GM21367 (cell line): Measurements from ENCODE around the gene ZFHX3.
"Not testable (repeated sequence)": the region's sequence is repeated elsewhere in the genome, so short reads cannot be mapped to it uniquely, and the experiment has no call there.

ENCODE experiments used
- ATAC-seq: cut with Tn5 transposase; IDR thresholded peaks from one replicate; pipeline ENCODE4 v1.9.1; 2021; ENCODE audit not compliant: unreplicated experiment

The ZFHX3 gene

GRCh38 chr16:73024571-73025105, 23.3 kb downstream of the ZFHX3 start:
- no peak for ATAC-seq

- ATAC-seq, result no peak
These were observed 24.0 kb downstream of the ZFHX3 start for GRCh38 chr16:73023752-73024570.

GRCh38 chr16:73023320-73023719, 24.6 kb downstream of the ZFHX3 start:
- no peak for ATAC-seq

- ATAC-seq, result no peak
These were observed 25.4 kb downstream of the ZFHX3 start for GRCh38 chr16:73022534-73022933.

GRCh38 chr16:73021866-73022495, 25.9 kb downstream of the ZFHX3 start:
- ATAC-seq, result no peak

- ATAC-seq, result no peak
These were observed 27.5 kb downstream of the ZFHX3 start for GRCh38 chr16:73020409-73020884.

- ATAC-seq, result no peak
These were observed 28.2 kb downstream of the ZFHX3 start for GRCh38 chr16:73019457-73020362.

GRCh38 chr16:73018821-73019456, 29.0 kb downstream of the ZFHX3 start:
- ATAC-seq, result no peak

- ATAC-seq, result no peak
These were observed 30.6 kb downstream of the ZFHX3 start for GRCh38 chr16:73017321-73017720.

- peak; percentile 36 for ATAC-seq
These were observed 31.5 kb downstream of the ZFHX3 start for GRCh38 chr16:73016488-73016830.

GRCh38 chr16:73015612-73016487, 32.1 kb downstream of the ZFHX3 start:
- ATAC-seq, result peak; percentile 78

- ATAC-seq, result no peak
These were observed 33.2 kb downstream of the ZFHX3 start for GRCh38 chr16:73014768-73015167.

- no peak for ATAC-seq
These were observed 34.0 kb downstream of the ZFHX3 start for GRCh38 chr16:73013974-73014373.

- no peak for ATAC-seq
These were observed 35.6 kb downstream of the ZFHX3 start for GRCh38 chr16:73012341-73012740.

- ATAC-seq, result no peak
These were observed 36.0 kb downstream of the ZFHX3 start for GRCh38 chr16:73011926-73012325.

- no peak for ATAC-seq
These were observed 37.7 kb downstream of the ZFHX3 start for GRCh38 chr16:73010150-73010676.

- not testable (repeated sequence) for ATAC-seq
These were observed 38.2 kb downstream of the ZFHX3 start for GRCh38 chr16:73009710-73010109.

- ATAC-seq, result no peak
These were observed 41.9 kb downstream of the ZFHX3 start for GRCh38 chr16:73006026-73006425.

- no peak for ATAC-seq
These were observed 45.1 kb downstream of the ZFHX3 start for GRCh38 chr16:73002866-73003265.
